H9 (cell line): Measurements from ENCODE around the gene NSD1. TPM values are rescaled to one million over a fixed set of nuclear protein-coding genes. Genes with fewer than 3 reads are reported as not detected.

Experiments used
- DNase-seq: peaks from one replicate; pipeline ENCODE4 v3.0.0-alpha.2; 2017
- H2AFZ ChIP-seq: one replicate; pipeline ENCODE4 v1.6.1; 2013; ENCODE audit warnings: mild to moderate bottlenecking, low read length, control low read depth, moderate library complexity
- H2AK5ac ChIP-seq: 2 replicates; pipeline ENCODE4 v1.6.1; 2013; ENCODE audit warnings: low read length, control low read depth, mixed read lengths; ENCODE audit not compliant: insufficient read length
- H2BK120ac ChIP-seq: one replicate; pipeline ENCODE4 v1.6.1; 2013; ENCODE audit warnings: low read depth, mild to moderate bottlenecking, low read length, control low read depth, inconsistent platforms; ENCODE audit not compliant: poor library complexity, severe bottlenecking
- H2BK12ac ChIP-seq: 2 replicates; pipeline ENCODE4 v1.6.1; 2013; ENCODE audit warnings: low read length, control low read depth, mixed read lengths, low read depth; ENCODE audit not compliant: insufficient read length
- H2BK15ac ChIP-seq: 2 replicates; pipeline ENCODE4 v1.6.1; 2013; ENCODE audit warnings: low read depth, low read length, control low read depth
- H2BK20ac ChIP-seq: one replicate; pipeline ENCODE4 v1.6.1; 2013; ENCODE audit warnings: low read depth, mild to moderate bottlenecking, low read length, control low read depth, inconsistent platforms; ENCODE audit not compliant: poor library complexity, severe bottlenecking
- H2BK5ac ChIP-seq: 2 replicates; pipeline ENCODE4 v1.6.1; 2013; ENCODE audit warnings: low read length, control low read depth, mixed read lengths; ENCODE audit not compliant: insufficient read length
- H3K14ac ChIP-seq: 2 replicates; pipeline ENCODE4 v1.6.1; 2013; ENCODE audit warnings: low read length, control low read depth; ENCODE audit not compliant: insufficient read depth
- H3K18ac ChIP-seq: 2 replicates; pipeline ENCODE4 v1.6.1; 2013; ENCODE audit warnings: low read depth, mild to moderate bottlenecking, mixed read lengths, low read length, control low read depth; ENCODE audit not compliant: insufficient read length
- H3K23ac ChIP-seq: 2 replicates; pipeline ENCODE4 v1.6.1; 2013; ENCODE audit warnings: low read length, control low read depth, mixed read lengths, low read depth; ENCODE audit not compliant: insufficient read length
- H3K23me2 ChIP-seq: 2 replicates; pipeline ENCODE4 v1.6.1; 2013; ENCODE audit warnings: low read depth, mild to moderate bottlenecking, mixed read lengths, low read length, control low read depth; ENCODE audit not compliant: insufficient read length, poor library complexity, severe bottlenecking
- H3K27ac ChIP-seq: 2 replicates; pipeline ENCODE4 v1.5.1; 2013; ENCODE audit warnings: low read length, control low read depth, mixed read lengths, low read depth; ENCODE audit not compliant: insufficient read length
- H3K27me3 ChIP-seq: 2 replicates; pipeline ENCODE4 v1.6.1; 2013; ENCODE audit warnings: low read length, control low read depth, inconsistent platforms; ENCODE audit not compliant: insufficient read depth
- H3K4ac ChIP-seq: 2 replicates; pipeline ENCODE4 v1.6.1; 2013; ENCODE audit warnings: low read depth, mild to moderate bottlenecking, control low read depth, inconsistent platforms, low read length, moderate library complexity
- H3K4me1 ChIP-seq: 2 replicates; pipeline ENCODE4 v1.6.1; 2013; ENCODE audit warnings: low read length, control low read depth, inconsistent platforms; ENCODE audit not compliant: insufficient read depth
- H3K4me2 ChIP-seq: 2 replicates; pipeline ENCODE4 v1.6.1; 2013; ENCODE audit warnings: low read length, control low read depth, mixed read lengths; ENCODE audit not compliant: insufficient read length, insufficient read depth
- H3K56ac ChIP-seq: 2 replicates; pipeline ENCODE4 v1.6.1; 2013; ENCODE audit warnings: low read depth, mild to moderate bottlenecking, mixed read lengths, low read length, control low read depth; ENCODE audit not compliant: insufficient read length
- H3K79me1 ChIP-seq: 2 replicates; pipeline ENCODE4 v1.6.1; 2013; ENCODE audit warnings: low read depth, mild to moderate bottlenecking, moderate library complexity, low read length, control low read depth, inconsistent platforms; ENCODE audit not compliant: insufficient read depth, poor library complexity, severe bottlenecking
- H3K79me2 ChIP-seq: 2 replicates; pipeline ENCODE4 v1.6.1; 2013; ENCODE audit warnings: low read length, control low read depth, inconsistent platforms; ENCODE audit not compliant: insufficient read depth
- H3K9ac ChIP-seq: 2 replicates; pipeline ENCODE4 v1.6.1; 2013; ENCODE audit warnings: low read length, control low read depth, mixed read lengths; ENCODE audit not compliant: insufficient read length; ENCODE audit errors: extremely low read depth
- H3K9me3 ChIP-seq: one replicate; pipeline ENCODE4 v1.6.1; 2013; ENCODE audit warnings: low read depth, low read length, inconsistent platforms; ENCODE audit not compliant: control insufficient read depth
- H3T11ph ChIP-seq: one replicate; pipeline ENCODE4 v1.6.1; 2013; ENCODE audit warnings: mild to moderate bottlenecking, low read length, control low read depth, inconsistent platforms
- H4K20me1 ChIP-seq: one replicate; pipeline ENCODE4 v1.6.1; 2013; ENCODE audit not compliant: control insufficient read depth, insufficient read length, insufficient read depth
- H4K5ac ChIP-seq: 2 replicates; pipeline ENCODE4 v1.6.1; 2013; ENCODE audit warnings: low read depth, mild to moderate bottlenecking, mixed read lengths, low read length, control low read depth; ENCODE audit not compliant: insufficient read length
- H4K8ac ChIP-seq: replicated peaks from 2 replicates; pipeline ENCODE4 v1.6.1; 2013; ENCODE audit warnings: low read length, control low read depth, mixed read lengths, low read depth; ENCODE audit not compliant: insufficient read length
- H4K91ac ChIP-seq: 2 replicates; pipeline ENCODE4 v1.6.1; 2013; ENCODE audit warnings: low read depth, mild to moderate bottlenecking, moderate library complexity, mixed read lengths, low read length, control low read depth; ENCODE audit not compliant: insufficient read length
- H3K27ac Mint-ChIP-seq, 3 experiments: 2 replicates in 2 of 3; 3 replicates in 1 of 3; pipeline ENCODE4 v1.8.0; 2020 to 2021; ENCODE audit warnings: mixed read lengths in 3 of 3, mild to moderate bottlenecking in 1 of 3, moderate library complexity in 1 of 3
- H3K27me3 Mint-ChIP-seq: 2 replicates; pipeline ENCODE4 v1.8.0; 2021; ENCODE audit warnings: low read depth, mild to moderate bottlenecking, moderate library complexity, mixed read lengths
- H3K36me3 Mint-ChIP-seq, 3 experiments: 2 replicates in 2 of 3; 3 replicates in 1 of 3; pipeline ENCODE4 v1.8.0; 2020 to 2021; ENCODE audit warnings: low read depth in 3 of 3, mixed read lengths in 3 of 3; ENCODE audit not compliant: insufficient read depth in 1 of 3
- H3K4me1 Mint-ChIP-seq, 2 experiments: 2 replicates each; pipeline ENCODE4 v1.8.0; 2020; ENCODE audit warnings: mixed read lengths in 2 of 2
- H3K4me3 Mint-ChIP-seq, 2 experiments: 2 replicates in 1 of 2; 3 replicates in 1 of 2; pipeline ENCODE4 v1.8.0; 2020 to 2021; ENCODE audit warnings: mild to moderate bottlenecking in 2 of 2, mixed read lengths in 2 of 2, moderate library complexity in 1 of 2
- H3K9me3 Mint-ChIP-seq, 2 experiments: 2 replicates in 1 of 2; 3 replicates in 1 of 2; pipeline ENCODE4 v1.8.0; 2020; ENCODE audit warnings: mild to moderate bottlenecking in 2 of 2, mixed read lengths in 2 of 2, moderate library complexity in 1 of 2
- WGBS: extraction: QIAGEN DNeasy Blood & Tissue Kit; methylation state at CpG from one replicate; pipeline ENCODE4 v1.1.7; 2013; ENCODE audit warnings: missing lambda C conversion rate, low lambda C conversion rate, mixed read lengths; ENCODE audit not compliant: insufficient read length; ENCODE audit errors: extremely low coverage; 5-methylcytosine and 5-hydroxymethylcytosine counted together
- total RNA-seq: library from RNA; stranded (reverse); gene quantifications from 2 replicates; pipeline ENCODE4 v1.2.1, GENCODE V29; 2021
- TF ChIP-seq, protein P1 (sequence below): fragments of 200-600 bp; sonication (generic); conservative IDR thresholded peaks from 3 replicates; pipeline ENCODE4 v1.8.0; 2021; ENCODE audit warnings: antibody characterized with exemption, mild to moderate bottlenecking

Gene NSD1
- total RNA-seq, 1 experiment from 2014 or later = 213 TPM

DNA sequence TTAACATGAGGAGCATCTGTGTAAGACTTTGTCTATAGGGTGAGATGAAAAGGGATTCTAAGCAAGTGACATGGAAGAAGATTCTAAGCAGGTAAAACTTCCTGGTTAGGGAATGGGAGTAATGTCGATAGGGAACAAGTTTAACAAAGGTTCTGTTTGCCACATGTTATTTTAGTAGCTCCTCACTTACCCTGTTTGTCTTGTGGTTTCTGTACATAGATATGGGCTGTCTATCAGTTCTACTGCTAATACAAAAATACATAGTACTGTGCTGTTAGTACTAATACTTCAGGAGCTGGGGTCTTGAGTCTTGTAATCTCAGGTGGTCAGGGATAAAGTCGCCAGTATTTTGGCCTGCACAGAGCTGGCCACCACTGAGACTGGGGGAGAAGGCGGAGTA is 137.1 kb downstream of the NSD1 start:
- no peak overlapping the region; a peak in 1 of 5 replicates for H3K4me3 Mint-ChIP-seq
- H2BK12ac ChIP-seq = no peak overlapping the region
- no peaks in the 10 kb centered on the region for H3K27me3 ChIP-seq
- no peaks in the 10 kb centered on the region for H3K79me1 ChIP-seq
- H2BK20ac ChIP-seq = no peak overlapping the region
- no peak overlapping the region for H3K23ac ChIP-seq
- H2BK5ac ChIP-seq = no peak overlapping the region
- no peaks in the 10 kb centered on the region for H3K27me3 Mint-ChIP-seq
- TF ChIP-seq, protein P1, sequence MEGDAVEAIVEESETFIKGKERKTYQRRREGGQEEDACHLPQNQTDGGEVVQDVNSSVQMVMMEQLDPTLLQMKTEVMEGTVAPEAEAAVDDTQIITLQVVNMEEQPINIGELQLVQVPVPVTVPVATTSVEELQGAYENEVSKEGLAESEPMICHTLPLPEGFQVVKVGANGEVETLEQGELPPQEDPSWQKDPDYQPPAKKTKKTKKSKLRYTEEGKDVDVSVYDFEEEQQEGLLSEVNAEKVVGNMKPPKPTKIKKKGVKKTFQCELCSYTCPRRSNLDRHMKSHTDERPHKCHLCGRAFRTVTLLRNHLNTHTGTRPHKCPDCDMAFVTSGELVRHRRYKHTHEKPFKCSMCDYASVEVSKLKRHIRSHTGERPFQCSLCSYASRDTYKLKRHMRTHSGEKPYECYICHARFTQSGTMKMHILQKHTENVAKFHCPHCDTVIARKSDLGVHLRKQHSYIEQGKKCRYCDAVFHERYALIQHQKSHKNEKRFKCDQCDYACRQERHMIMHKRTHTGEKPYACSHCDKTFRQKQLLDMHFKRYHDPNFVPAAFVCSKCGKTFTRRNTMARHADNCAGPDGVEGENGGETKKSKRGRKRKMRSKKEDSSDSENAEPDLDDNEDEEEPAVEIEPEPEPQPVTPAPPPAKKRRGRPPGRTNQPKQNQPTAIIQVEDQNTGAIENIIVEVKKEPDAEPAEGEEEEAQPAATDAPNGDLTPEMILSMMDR = no peak
- no peaks in the 10 kb centered on the region for H3K23me2 ChIP-seq
- no peaks in the 10 kb centered on the region for H4K20me1 ChIP-seq
- DNase-seq = no peak
- no peak overlapping the region for H3K27ac ChIP-seq
- H3K4me2 ChIP-seq = no peak overlapping the region
- no peak overlapping the region for H3K4ac ChIP-seq
- no peaks in the 10 kb centered on the region; the same call in 1 of the 2 replicates for H3K79me2 ChIP-seq
- no peak overlapping the region for H2BK120ac ChIP-seq
- no peak overlapping the region for H2AK5ac ChIP-seq
- no peak overlapping the region for H3K56ac ChIP-seq
- H4K8ac ChIP-seq = no peak overlapping the region
- WGBS = no CpG with 5 or more reads among the region's 3 CpGs
- H3K9me3 ChIP-seq = no peaks in the 10 kb centered on the region
- H3K4me1 Mint-ChIP-seq = no peaks in the 10 kb centered on the region
- H3K18ac ChIP-seq = no peak overlapping the region
- H3T11ph ChIP-seq = no peak overlapping the region
- H3K27ac Mint-ChIP-seq = peak overlapping the region in 1 of 3 experiments; percentile 20; a peak in 1 of 7 replicates
- H2AFZ ChIP-seq = no peak overlapping the region
- no peaks in the 10 kb centered on the region for H3K9me3 Mint-ChIP-seq
- H4K91ac ChIP-seq = no peak overlapping the region
- no peak overlapping the region for H2BK15ac ChIP-seq
- H3K36me3 Mint-ChIP-seq = peaks cover 29 to 95% (median 90%) of the 10 kb centered on the region in 3 experiments; a peak in 6 of 7 replicates
- no peaks in the 10 kb centered on the region for H3K4me1 ChIP-seq
- no peak overlapping the region for H3K9ac ChIP-seq
- H4K5ac ChIP-seq = no peak overlapping the region
- no peak overlapping the region for H3K14ac ChIP-seq
